ENCODE data around the gene LHFPL4.
"Not testable (repeated sequence)": the region's sequence is repeated elsewhere in the genome, so short reads cannot be mapped to it uniquely, and the experiment has no call there.

The LHFPL4 gene

DNA sequence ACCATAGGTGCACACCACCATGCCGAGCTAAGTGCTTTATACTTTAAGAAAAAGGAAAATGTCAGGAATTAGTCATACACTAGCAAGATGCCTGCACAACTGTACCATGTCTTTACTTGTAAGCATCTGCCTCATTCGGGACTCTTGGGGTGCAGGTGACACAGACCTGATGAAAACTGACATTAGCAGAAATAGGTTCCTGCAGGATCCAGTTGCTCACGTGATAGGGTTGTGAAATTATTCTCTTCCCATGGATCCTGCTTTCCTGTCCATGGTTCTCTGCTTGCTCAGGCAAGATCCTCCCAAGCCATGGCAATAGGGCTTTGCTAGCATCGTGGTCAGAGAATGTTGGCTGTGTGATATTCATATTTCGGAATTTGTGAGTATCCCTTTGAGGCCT, 10.2 kb upstream of the LHFPL4 start:
- H3K27ac Mint-ChIP-seq, result no peak overlapping the region

GRCh38 chr3:9560056-9560455, 6.4 kb upstream of the LHFPL4 start:
- not testable (repeated sequence) for H3K27ac Mint-ChIP-seq; DNase-seq (ENCODE audit: low spot score); H3K4me3 Mint-ChIP-seq; H3K4me1 Mint-ChIP-seq (ENCODE audit: low read depth); H3K9me3 Mint-ChIP-seq; H3K36me3 Mint-ChIP-seq (ENCODE audit: low read depth)
- H3K27me3 Mint-ChIP-seq (ENCODE audit: low read depth), result peaks cover 11% of the 10 kb centered on the region

More for the DNA sequence above, 10.2 kb upstream of the LHFPL4 start:
- Mint-ChIP-seq H3K9me3 (peaks cover 4% of the 10 kb centered on the region), H3K4me3 (no peak overlapping the region), H3K4me1 (ENCODE audit: low read depth) (no peaks in the 10 kb centered on the region), H3K36me3 (ENCODE audit: low read depth) (no peaks in the 10 kb centered on the region), H3K27me3 (ENCODE audit: low read depth) (no peaks in the 10 kb centered on the region)
- DNase-seq (ENCODE audit: low spot score), result no peak

- H3K36me3 Mint-ChIP-seq (ENCODE audit: low read depth), result no peaks in the 10 kb centered on the region
- H3K4me3 Mint-ChIP-seq, result no peak overlapping the region
- DNase-seq (ENCODE audit: low spot score), result no peak
- no peaks in the 10 kb centered on the region for H3K9me3 Mint-ChIP-seq
- H3K27me3 Mint-ChIP-seq (ENCODE audit: low read depth), result peaks cover 36% of the 10 kb centered on the region
- peaks cover 2% of the 10 kb centered on the region for H3K4me1 Mint-ChIP-seq (ENCODE audit: low read depth)
- no peak overlapping the region for H3K27ac Mint-ChIP-seq
Measured at GRCh38 chr3:9553948-9554513, 409 bp upstream of the LHFPL4 start.

DNA sequence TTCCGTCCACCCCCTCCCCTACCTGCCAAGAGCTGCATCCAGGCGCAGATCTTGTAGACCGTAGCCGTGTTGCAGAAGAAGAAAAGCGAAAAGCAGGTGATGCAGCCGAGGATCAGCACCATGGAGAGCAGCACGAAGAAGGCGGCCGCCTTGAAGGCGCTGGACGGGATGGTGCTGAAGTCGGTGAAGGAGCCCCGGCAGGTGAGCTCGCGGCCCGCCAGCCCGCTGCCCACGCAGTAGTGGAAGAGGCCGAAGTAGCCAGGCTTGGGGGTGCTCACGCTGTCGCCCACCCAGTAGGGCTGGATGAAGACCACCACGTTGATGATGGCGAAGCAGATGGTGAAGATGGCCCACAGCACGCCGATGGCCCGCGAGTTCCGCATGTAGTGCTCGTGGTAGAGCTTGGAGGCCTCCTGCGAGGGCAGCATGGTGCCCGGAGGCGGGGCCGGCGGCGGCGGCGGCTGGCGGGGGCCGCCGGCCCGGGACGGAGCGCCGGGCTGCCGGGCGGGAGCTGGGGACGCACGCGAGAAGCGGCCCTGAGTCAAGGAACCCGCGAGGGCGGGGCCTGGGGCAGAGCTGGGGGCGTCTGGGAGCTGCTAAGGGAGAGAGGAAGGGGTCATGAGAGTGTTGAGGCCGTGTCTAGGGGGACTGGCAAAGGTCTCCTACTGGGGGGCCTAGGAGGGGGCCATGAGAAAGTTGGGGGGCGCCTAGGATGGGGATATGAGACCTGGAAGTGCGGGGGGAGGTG, 1.2 kb downstream of the LHFPL4 start:
- Mint-ChIP-seq H3K4me3 (no peak overlapping the region), H3K27ac (no peak overlapping the region), H3K9me3 (no peaks in the 10 kb centered on the region), H3K36me3 (ENCODE audit: low read depth) (no peaks in the 10 kb centered on the region), H3K27me3 (ENCODE audit: low read depth) (peaks cover 36% of the 10 kb centered on the region), H3K4me1 (ENCODE audit: low read depth) (peaks cover 2% of the 10 kb centered on the region)
- peak; percentile 23 for DNase-seq (ENCODE audit: low spot score)

- Mint-ChIP-seq H3K9me3 (no peaks in the 10 kb centered on the region), H3K27ac (no peak overlapping the region), H3K4me1 (ENCODE audit: low read depth) (peaks cover 2% of the 10 kb centered on the region), H3K27me3 (ENCODE audit: low read depth) (peaks cover 32% of the 10 kb centered on the region), H3K36me3 (ENCODE audit: low read depth) (no peaks in the 10 kb centered on the region), H3K4me3 (no peak overlapping the region)
- DNase-seq (ENCODE audit: low spot score), result no peak
Measured at GRCh38 chr3:9550999-9551398, 2.6 kb downstream of the LHFPL4 start.

GRCh38 chr3:9549600-9549999, 4.0 kb downstream of the LHFPL4 start:
- Mint-ChIP-seq H3K27me3 (ENCODE audit: low read depth) (peaks cover 23% of the 10 kb centered on the region), H3K9me3 (no peaks in the 10 kb centered on the region), H3K4me1 (ENCODE audit: low read depth) (peaks cover 2% of the 10 kb centered on the region), H3K27ac (no peak overlapping the region), H3K4me3 (no peak overlapping the region), H3K36me3 (ENCODE audit: low read depth) (no peaks in the 10 kb centered on the region)
- no peak for DNase-seq (ENCODE audit: low spot score)

DNA sequence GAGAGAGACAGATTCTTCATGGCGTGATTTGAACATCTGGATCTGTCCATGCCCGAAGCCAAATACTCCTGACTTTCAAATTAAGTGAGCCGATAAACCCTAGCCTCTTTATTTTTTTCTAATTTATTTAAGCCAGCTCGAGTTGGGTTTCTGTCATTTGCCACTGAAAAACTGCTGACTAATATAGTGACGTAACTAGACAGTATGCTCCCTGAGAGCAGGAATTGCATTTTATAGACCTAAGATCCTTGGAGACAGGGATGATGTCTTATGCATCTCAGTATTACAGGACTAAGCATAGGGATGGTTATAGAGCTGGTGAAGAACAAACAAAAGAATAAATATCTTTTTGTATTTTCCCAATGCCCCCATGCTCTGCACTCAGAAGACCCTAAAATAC, 4.6 kb downstream of the LHFPL4 start:
- Mint-ChIP-seq H3K4me3 (no peak overlapping the region), H3K27ac (no peak overlapping the region), H3K36me3 (ENCODE audit: low read depth) (no peaks in the 10 kb centered on the region), H3K9me3 (no peaks in the 10 kb centered on the region), H3K4me1 (ENCODE audit: low read depth) (peaks cover 2% of the 10 kb centered on the region), H3K27me3 (ENCODE audit: low read depth) (peaks cover 20% of the 10 kb centered on the region)
- DNase-seq (ENCODE audit: low spot score), result no peak

DNA sequence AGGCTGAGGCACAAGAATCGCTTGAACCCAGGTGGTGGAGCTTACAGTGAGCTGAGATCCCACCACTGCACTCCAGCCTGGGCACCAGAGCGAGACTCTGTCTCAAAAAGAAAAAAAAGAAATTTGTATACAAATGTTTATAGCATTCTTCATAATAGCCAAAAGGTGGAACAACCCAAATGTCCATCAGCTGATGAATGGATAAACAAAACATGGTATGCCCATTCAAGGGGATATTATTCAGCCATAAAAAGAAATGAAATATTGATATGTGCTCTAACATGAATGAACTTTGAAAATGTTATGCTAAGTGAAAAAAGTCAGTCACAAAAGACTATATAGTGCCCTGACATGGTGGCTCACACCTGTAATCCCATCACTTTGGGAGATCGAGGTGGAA, 11.4 kb downstream of the LHFPL4 start:
- no peak overlapping the region for H3K4me3 Mint-ChIP-seq
- no peak overlapping the region for H3K27ac Mint-ChIP-seq
- H3K4me1 Mint-ChIP-seq (ENCODE audit: low read depth), result no peaks in the 10 kb centered on the region
- peaks cover 6% of the 10 kb centered on the region for H3K27me3 Mint-ChIP-seq (ENCODE audit: low read depth)
- H3K9me3 Mint-ChIP-seq, result no peaks in the 10 kb centered on the region
- no peak for DNase-seq (ENCODE audit: low spot score)
- H3K36me3 Mint-ChIP-seq (ENCODE audit: low read depth), result no peaks in the 10 kb centered on the region

DNA sequence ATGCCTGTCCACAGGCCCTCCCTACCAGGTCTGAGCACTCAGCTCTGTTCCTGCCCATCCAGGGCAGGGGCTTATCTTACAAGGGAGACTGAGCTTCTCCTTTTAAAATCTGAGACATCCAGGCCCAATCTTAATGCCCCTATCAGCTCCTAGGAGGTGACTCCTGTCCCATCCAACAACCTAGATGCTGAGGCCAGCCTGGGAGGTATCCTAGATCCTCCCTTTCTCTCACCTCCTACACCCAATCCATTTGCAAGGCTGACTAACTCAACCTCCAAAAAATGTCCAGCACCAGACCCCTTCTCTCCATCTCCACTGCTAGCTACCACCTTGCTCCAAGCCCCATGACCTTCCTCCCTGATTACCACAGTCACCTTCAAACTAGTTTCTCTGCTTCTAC, 17.4 kb downstream of the LHFPL4 start:
- Mint-ChIP-seq H3K36me3 (ENCODE audit: low read depth) (no peaks in the 10 kb centered on the region), H3K27ac (no peak overlapping the region), H3K27me3 (ENCODE audit: low read depth) (peaks cover 4% of the 10 kb centered on the region), H3K4me3 (no peak overlapping the region), H3K9me3 (no peaks in the 10 kb centered on the region), H3K4me1 (ENCODE audit: low read depth) (no peaks in the 10 kb centered on the region)
- DNase-seq (ENCODE audit: low spot score), result no peak

DNA sequence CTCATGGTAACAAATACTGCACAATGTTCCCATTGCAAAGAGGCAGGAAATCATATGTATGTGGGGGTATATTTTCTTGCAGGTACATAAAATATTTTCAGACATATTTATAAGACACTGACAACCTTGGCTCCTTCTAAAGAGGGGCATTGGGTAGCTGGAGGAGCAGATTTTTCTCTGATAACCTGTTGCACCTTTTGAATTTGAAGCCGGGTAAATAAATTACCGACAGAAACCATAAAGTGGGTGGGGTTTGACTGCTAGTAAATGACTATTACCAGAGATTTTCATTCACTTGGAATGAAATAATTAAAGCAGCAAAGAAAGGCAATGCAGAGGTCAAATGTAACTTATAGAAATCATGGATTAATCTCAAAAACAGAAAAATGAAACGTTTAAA, 19.2 kb downstream of the LHFPL4 start:
- no peak for DNase-seq (ENCODE audit: low spot score)
- no peaks in the 10 kb centered on the region for H3K4me1 Mint-ChIP-seq (ENCODE audit: low read depth)
- H3K36me3 Mint-ChIP-seq (ENCODE audit: low read depth), result no peaks in the 10 kb centered on the region
- H3K27me3 Mint-ChIP-seq (ENCODE audit: low read depth), result peaks cover 3% of the 10 kb centered on the region
- H3K9me3 Mint-ChIP-seq, result no peaks in the 10 kb centered on the region
- no peak overlapping the region for H3K27ac Mint-ChIP-seq
- H3K4me3 Mint-ChIP-seq, result no peak overlapping the region

DNA sequence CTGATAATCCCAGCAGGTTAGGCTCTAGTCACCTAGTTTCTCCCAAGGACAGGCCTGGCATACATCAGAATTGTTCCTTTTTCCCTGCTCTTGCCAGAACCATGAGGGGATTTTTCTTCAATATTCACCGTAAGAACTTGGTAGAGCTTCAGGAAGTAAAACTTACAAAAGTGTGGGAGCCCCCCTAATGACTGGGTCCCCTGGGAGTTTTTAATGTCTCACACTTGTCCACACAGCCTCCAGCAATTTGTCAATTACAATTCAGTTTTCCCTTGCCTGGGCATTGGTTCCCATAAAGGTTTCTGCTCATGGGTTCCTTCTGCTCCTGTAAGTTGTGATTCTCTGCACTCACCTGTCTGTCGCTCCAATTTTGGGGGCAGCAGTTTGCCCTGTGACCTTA, 28.5 kb downstream of the LHFPL4 start:
- H3K36me3 Mint-ChIP-seq (ENCODE audit: low read depth), result no peaks in the 10 kb centered on the region

DNA sequence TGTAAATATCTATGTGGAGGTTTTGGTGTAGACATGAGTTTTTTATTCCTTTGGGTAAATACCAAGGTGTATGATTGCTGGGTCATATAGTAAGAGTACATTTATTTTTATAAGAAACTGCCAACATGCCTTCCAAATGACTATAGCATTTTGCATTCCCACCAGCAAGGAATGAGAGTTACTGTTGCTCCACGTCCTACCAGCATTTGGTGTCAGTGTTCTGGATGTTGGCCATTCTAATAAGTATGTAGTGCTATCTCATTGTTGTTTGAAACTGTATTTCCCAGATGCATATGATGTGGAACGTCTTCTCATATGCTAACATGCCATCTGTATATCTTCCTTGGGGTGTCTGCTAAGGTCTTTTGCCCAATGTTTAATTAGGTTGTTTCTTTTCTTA, 38.7 kb downstream of the LHFPL4 start:
- peaks cover 11% of the 10 kb centered on the region for H3K27me3 Mint-ChIP-seq (ENCODE audit: low read depth)
- H3K9me3 Mint-ChIP-seq, result no peaks in the 10 kb centered on the region
- H3K4me1 Mint-ChIP-seq (ENCODE audit: low read depth), result no peaks in the 10 kb centered on the region
- no peaks in the 10 kb centered on the region for H3K36me3 Mint-ChIP-seq (ENCODE audit: low read depth)
- H3K4me3 Mint-ChIP-seq, result no peak overlapping the region
- DNase-seq (ENCODE audit: low spot score), result no peak
- no peak overlapping the region for H3K27ac Mint-ChIP-seq

More for the DNA sequence above, 28.5 kb downstream of the LHFPL4 start:
- Mint-ChIP-seq H3K27me3 (ENCODE audit: low read depth) (peaks cover 11% of the 10 kb centered on the region), H3K4me3 (no peak overlapping the region), H3K4me1 (ENCODE audit: low read depth) (no peaks in the 10 kb centered on the region), H3K9me3 (no peaks in the 10 kb centered on the region), H3K27ac (no peak overlapping the region)
- no peak for DNase-seq (ENCODE audit: low spot score)

DNA sequence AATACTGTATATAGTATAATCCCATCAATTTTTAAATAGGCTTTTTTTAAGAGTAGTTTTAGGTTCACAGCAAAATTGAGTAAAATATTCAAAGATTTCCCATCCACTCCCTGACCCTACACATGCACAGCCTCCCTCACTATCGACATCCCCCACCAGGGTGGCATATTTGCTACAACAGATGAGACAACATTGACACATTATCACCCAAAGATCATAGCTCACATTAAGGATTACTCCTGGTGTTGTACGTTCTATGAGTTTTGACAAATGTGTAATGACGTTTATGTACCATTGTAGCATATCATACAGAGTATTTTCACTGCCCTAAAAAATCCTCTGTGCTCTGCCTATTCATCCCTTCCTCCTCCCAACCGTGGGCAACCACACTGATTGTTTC, 39.3 kb downstream of the LHFPL4 start:
- H3K4me3 Mint-ChIP-seq, result no peak overlapping the region
- H3K4me1 Mint-ChIP-seq (ENCODE audit: low read depth), result no peaks in the 10 kb centered on the region
- no peaks in the 10 kb centered on the region for H3K36me3 Mint-ChIP-seq (ENCODE audit: low read depth)
- DNase-seq (ENCODE audit: low spot score), result no peak
- H3K27ac Mint-ChIP-seq, result no peak overlapping the region
- peaks cover 12% of the 10 kb centered on the region for H3K27me3 Mint-ChIP-seq (ENCODE audit: low read depth)
- no peaks in the 10 kb centered on the region for H3K9me3 Mint-ChIP-seq

GRCh38 chr3:9512456-9513045, 41.1 kb downstream of the LHFPL4 start:
- no peaks in the 10 kb centered on the region for H3K36me3 Mint-ChIP-seq (ENCODE audit: low read depth)
- no peak overlapping the region for H3K27ac Mint-ChIP-seq
- DNase-seq (ENCODE audit: low spot score), result no peak
- no peaks in the 10 kb centered on the region for H3K9me3 Mint-ChIP-seq
- no peak overlapping the region for H3K4me3 Mint-ChIP-seq
- H3K27me3 Mint-ChIP-seq (ENCODE audit: low read depth), result peaks cover 13% of the 10 kb centered on the region
- H3K4me1 Mint-ChIP-seq (ENCODE audit: low read depth), result no peaks in the 10 kb centered on the region
